Neural cell (in vitro differentiated cells): ENCODE data around the gene TEAD4. TPM values are rescaled to one million over a fixed set of nuclear protein-coding genes. Genes with fewer than 3 reads are reported as not detected.

Source experiments
- H2AFZ ChIP-seq: fragments of 200-600, 300-800 bp; sonication (generic), shearing (Covaris generic); 2 replicates; pipeline ENCODE4 v1.6.0; 2014; ENCODE audit warnings: low read depth, mild to moderate bottlenecking, antibody characterized with exemption, low read length, moderate library complexity
- H3F3A ChIP-seq: fragments of 200-600 bp; shearing (Covaris generic); 2 replicates; pipeline ENCODE4 v1.6.1; 2016; ENCODE audit warnings: mild to moderate bottlenecking, moderate library complexity, mixed read lengths, antibody characterized with exemption, low read length; ENCODE audit not compliant: insufficient read depth, poor library complexity, severe bottlenecking
- H3K27ac ChIP-seq: fragments of 200-600, 300-800 bp; sonication (generic), shearing (Covaris generic); 2 replicates; pipeline ENCODE4 v1.5.1; 2014; ENCODE audit warnings: mild to moderate bottlenecking, low read length, moderate library complexity
- H3K27me3 ChIP-seq: fragments of 300-800, 200-600 bp; sonication (generic), shearing (Covaris generic); 2 replicates; pipeline ENCODE4 v1.6.0; 2014; ENCODE audit warnings: mild to moderate bottlenecking, low read depth, low read length, moderate library complexity; ENCODE audit not compliant: insufficient read depth
- H3K36me3 ChIP-seq: fragments of 300-800, 200-600 bp; sonication (generic), shearing (Covaris generic); 2 replicates; pipeline ENCODE4 v1.5.1; 2014; ENCODE audit warnings: mild to moderate bottlenecking, antibody characterized with exemption, low read length, moderate library complexity; ENCODE audit not compliant: insufficient read depth
- H3K4me2 ChIP-seq: fragments of 300-800, 200-600 bp; sonication (generic), shearing (Covaris generic); 2 replicates; pipeline ENCODE4 v1.6.0; 2014; ENCODE audit warnings: mild to moderate bottlenecking, low read length
- H3K4me3 ChIP-seq: fragments of 300-800, 200-600 bp; sonication (generic), shearing (Covaris generic); 2 replicates; pipeline ENCODE4 v1.5.1; 2014; ENCODE audit warnings: mild to moderate bottlenecking, low read length, moderate library complexity
- H3K79me2 ChIP-seq: fragments of 200-600 bp; shearing (Covaris generic); replicated peaks from 2 replicates; pipeline ENCODE4 v1.6.0; 2014; ENCODE audit warnings: mild to moderate bottlenecking, low read length, moderate library complexity; ENCODE audit not compliant: insufficient read depth
- H3K9ac ChIP-seq: fragments of 300-800, 200-600 bp; sonication (generic), shearing (Covaris generic); 2 replicates; pipeline ENCODE4 v1.6.1; 2016; ENCODE audit warnings: mild to moderate bottlenecking, low read length, mixed read lengths
- H3K9me2 ChIP-seq: fragments of 200-600 bp; shearing (Covaris generic); 2 replicates; pipeline ENCODE4 v1.6.1; 2016; ENCODE audit warnings: mild to moderate bottlenecking, low read length, mixed read lengths; ENCODE audit not compliant: insufficient read depth
- H3K9me3 ChIP-seq: fragments of 200-600, 300-800 bp; sonication (generic), shearing (Covaris generic); 2 replicates; pipeline ENCODE4 v1.6.1; 2016; ENCODE audit warnings: mild to moderate bottlenecking, mixed run types, low read length, moderate library complexity, mixed read lengths
- H4K20me1 ChIP-seq: fragments of 200-600 bp; shearing (Covaris generic); 2 replicates; pipeline ENCODE4 v1.6.1; 2016; ENCODE audit warnings: mild to moderate bottlenecking, mixed run types; ENCODE audit not compliant: insufficient read depth
- CTCF ChIP-seq: fragments of 450-650 bp; IDR thresholded peaks from 2 replicates; pipeline ENCODE4 v1.5.1; 2014; ENCODE audit warnings: antibody characterized with exemption, mild to moderate bottlenecking, moderate library complexity; ENCODE audit not compliant: poor library complexity, severe bottlenecking
- EP300 ChIP-seq: fragments of 450-650 bp; conservative IDR thresholded peaks from 2 replicates; pipeline ENCODE4 v1.6.1; 2014; ENCODE audit warnings: antibody characterized with exemption, mild to moderate bottlenecking, moderate library complexity; ENCODE audit not compliant: poor library complexity, severe bottlenecking
- EZH2 ChIP-seq: fragments of 200-600, 300-800 bp; shearing (Covaris generic), sonication (generic); IDR thresholded peaks from 2 replicates; pipeline ENCODE4 v1.6.1; 2014; ENCODE audit warnings: antibody characterized with exemption, low read length, borderline replicate concordance, mild to moderate bottlenecking; ENCODE audit not compliant: insufficient read depth, poor library complexity, severe bottlenecking
- MXI1 ChIP-seq: fragments of 450-650 bp; conservative IDR thresholded peaks from 2 replicates; pipeline ENCODE4 v1.6.1; 2014; ENCODE audit warnings: antibody characterized with exemption, mild to moderate bottlenecking; ENCODE audit not compliant: poor library complexity, severe bottlenecking
- POLR2AphosphoS5 ChIP-seq: IDR thresholded peaks from 2 replicates; pipeline ENCODE4 v1.6.1; 2012
- RAD21 ChIP-seq: fragments of 450-650 bp; conservative IDR thresholded peaks from 2 replicates; pipeline ENCODE4 v1.6.1; 2014; ENCODE audit warnings: antibody characterized with exemption, mild to moderate bottlenecking, moderate library complexity
- REST ChIP-seq: IDR thresholded peaks from 2 replicates; pipeline ENCODE4 v1.6.1; 2012; ENCODE audit warnings: borderline replicate concordance
- SMC3 ChIP-seq: fragments of 450-650 bp; conservative IDR thresholded peaks from 2 replicates; pipeline ENCODE4 v1.6.1; 2014; ENCODE audit warnings: antibody characterized with exemption, mild to moderate bottlenecking, moderate library complexity; ENCODE audit not compliant: poor library complexity
- TAF1 ChIP-seq: IDR thresholded peaks from 2 replicates; pipeline ENCODE4 v1.6.1; 2012; ENCODE audit warnings: low read depth
- polyA plus RNA-seq: library from polyadenylated mRNA; depleted of rRNA; stranded (reverse); fragments of >200 nt; gene quantifications from 2 replicates; pipeline ENCODE4 v1.2.3, GENCODE V29; 2014

TEAD4 gene
- polyA plus RNA-seq, 1 donor from 2014 or later: 1.6 TPM

GRCh38 chr12:3046441-3047200, 87.4 kb downstream of the TEAD4 start:
- no peaks in the 10 kb centered on the region for H3F3A ChIP-seq
- no peaks in the 10 kb centered on the region for H3K79me2 ChIP-seq
- no peaks in the 10 kb centered on the region for H3K9me2 ChIP-seq
- H3K9me3 ChIP-seq: no peaks in the 10 kb centered on the region
- no peak overlapping the region for H2AFZ ChIP-seq
- no peak overlapping the region for H3K27ac ChIP-seq
- H4K20me1 ChIP-seq: no peaks in the 10 kb centered on the region
- no peak overlapping the region for H3K4me3 ChIP-seq
- no peaks in the 10 kb centered on the region for H3K27me3 ChIP-seq
- TF ChIP-seq MXI1 (no peak), EZH2 (no peak), CTCF (no peak), SMC3 (no peak), REST (no peak), TAF1 (no peak), POLR2AphosphoS5 (no peak), EP300 (no peak), RAD21 (no peak)
- H3K9ac ChIP-seq: no peak overlapping the region
- no peak overlapping the region for H3K4me2 ChIP-seq
- H3K36me3 ChIP-seq: no peaks in the 10 kb centered on the region

DNA sequence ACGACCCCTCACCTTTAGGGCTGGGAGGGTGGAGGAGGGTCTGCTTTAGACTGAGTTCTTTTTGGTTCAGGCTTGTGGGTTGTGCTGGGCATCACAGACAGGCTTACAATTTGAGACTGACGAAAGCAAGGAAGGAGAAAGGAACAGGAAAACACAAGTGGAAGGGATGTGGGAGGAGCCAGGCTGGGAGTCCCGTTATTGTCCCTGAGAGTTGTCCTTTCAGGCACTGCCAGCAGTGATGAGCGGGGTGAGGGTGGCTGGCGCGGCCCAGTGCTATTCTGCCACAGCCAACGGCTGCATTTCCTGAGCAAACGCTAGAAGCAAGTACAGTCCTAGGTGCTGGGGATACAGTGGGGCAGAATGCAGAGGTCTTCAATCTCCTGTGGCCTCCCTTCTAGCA, 88.8 kb downstream of the TEAD4 start:
- H3K79me2 ChIP-seq: no peaks in the 10 kb centered on the region
- no peak overlapping the region for H2AFZ ChIP-seq
- TF ChIP-seq POLR2AphosphoS5: no peak
- TF ChIP-seq RAD21: no peak
- no peak for TF ChIP-seq CTCF
- no peak for TF ChIP-seq SMC3
- TF ChIP-seq EP300: no peak
- no peak for TF ChIP-seq MXI1
- TF ChIP-seq REST: no peak
- no peak for TF ChIP-seq TAF1
- no peak overlapping the region for H3K27ac ChIP-seq
- no peaks in the 10 kb centered on the region for H3K9me2 ChIP-seq
- H3K27me3 ChIP-seq: no peaks in the 10 kb centered on the region
- no peaks in the 10 kb centered on the region for H3F3A ChIP-seq
- no peak overlapping the region for H3K4me2 ChIP-seq
- H3K36me3 ChIP-seq: no peaks in the 10 kb centered on the region
- H3K4me3 ChIP-seq: no peak overlapping the region
- no peaks in the 10 kb centered on the region for H4K20me1 ChIP-seq
- H3K9me3 ChIP-seq: no peaks in the 10 kb centered on the region
- H3K9ac ChIP-seq: no peak overlapping the region
